Measurements from ENCODE around the gene PTCHD1.

PTCHD1 gene

DNA sequence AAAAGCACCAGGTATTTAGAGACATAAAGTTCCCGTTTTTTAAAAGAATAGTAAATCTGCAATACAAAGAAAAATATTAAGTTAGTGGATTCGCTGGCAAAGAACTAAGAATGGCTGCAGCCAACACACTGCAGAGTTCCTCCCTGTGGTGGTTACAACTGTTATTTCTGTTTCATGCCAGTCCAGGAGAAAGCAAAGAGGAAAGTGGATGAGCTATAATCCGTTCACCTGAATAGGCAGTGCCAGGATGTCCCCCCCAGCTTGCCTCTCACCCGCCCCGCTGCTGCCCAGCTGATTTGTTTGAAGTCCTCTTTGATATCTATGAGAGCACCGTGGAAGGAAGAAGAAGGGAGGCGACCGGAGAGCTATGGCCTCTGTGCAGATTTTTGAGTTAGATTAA, 63.9 kb downstream of the PTCHD1 start:
- DNase-seq (ENCODE audit: low read depth), result no peak

DNA sequence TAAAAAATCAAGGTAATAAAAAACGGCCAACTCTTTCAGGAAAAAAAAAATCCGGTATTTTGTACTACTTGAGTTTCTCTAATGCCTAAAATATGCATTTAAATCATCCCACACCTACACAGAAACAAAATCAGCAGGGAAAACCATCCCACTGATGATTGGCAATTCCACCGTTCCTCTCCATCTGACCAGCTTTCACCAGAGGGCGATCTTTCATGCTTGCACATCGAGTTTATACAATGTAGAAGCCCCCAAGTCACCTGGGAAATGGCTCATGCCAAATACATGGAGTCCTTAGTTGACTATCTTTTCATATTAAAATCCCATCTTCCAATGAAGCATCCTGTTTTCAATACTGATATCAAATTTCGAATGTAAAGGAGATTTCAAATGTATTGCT, 69.2 kb downstream of the PTCHD1 start:
- no peak for DNase-seq (ENCODE audit: low read depth)

DNA sequence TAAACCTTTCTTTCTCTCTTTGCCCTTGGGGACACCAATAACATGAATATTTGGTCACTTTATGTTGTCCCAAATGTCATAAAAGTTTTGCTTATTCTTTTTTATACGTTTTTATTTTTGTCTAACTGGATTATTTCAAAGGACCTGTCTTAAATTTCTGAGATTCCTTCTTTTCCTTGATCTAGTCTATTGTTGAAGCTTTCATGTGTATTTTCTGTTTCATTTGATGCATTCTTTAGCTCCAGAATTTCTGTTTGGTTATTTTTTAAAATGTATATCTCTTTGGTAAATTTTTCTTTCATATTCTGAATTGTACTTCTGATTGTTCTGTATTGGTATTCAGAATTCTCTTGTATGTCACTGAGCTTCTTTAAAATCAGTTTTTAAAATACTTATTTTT, 88.3 kb downstream of the PTCHD1 start:
- no peak for DNase-seq (ENCODE audit: low read depth)

DNA sequence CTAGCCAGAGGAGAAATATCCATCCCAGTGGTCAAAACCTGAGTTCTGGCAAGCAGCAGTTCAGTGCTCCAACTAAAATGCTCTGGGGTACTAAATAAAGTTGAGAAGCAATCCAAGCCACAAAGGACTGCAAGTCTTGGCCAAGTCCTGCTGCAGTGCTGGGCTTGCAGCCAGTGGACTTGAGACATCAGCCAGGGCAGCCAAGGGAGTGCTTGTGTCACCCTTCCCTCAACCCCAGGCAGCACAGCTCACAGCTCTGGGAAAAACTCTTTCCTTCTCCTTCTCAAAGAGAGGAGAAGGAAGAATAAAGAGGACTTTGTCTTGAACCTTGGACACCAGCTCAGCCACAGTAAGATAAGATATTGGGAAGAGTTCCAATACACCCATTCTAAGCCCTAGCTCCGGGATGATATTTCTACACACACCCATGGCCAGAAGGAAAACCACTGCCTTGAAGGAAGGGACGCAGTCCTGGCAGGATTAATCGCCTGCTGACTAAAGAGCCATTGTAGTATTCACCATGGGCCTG, 99.8 kb downstream of the PTCHD1 start:
- no peak for DNase-seq (ENCODE audit: low read depth)

GRCh38 chrX:23435108-23435507, 100.5 kb downstream of the PTCHD1 start:
- DNase-seq (ENCODE audit: low read depth), result no peak

DNA sequence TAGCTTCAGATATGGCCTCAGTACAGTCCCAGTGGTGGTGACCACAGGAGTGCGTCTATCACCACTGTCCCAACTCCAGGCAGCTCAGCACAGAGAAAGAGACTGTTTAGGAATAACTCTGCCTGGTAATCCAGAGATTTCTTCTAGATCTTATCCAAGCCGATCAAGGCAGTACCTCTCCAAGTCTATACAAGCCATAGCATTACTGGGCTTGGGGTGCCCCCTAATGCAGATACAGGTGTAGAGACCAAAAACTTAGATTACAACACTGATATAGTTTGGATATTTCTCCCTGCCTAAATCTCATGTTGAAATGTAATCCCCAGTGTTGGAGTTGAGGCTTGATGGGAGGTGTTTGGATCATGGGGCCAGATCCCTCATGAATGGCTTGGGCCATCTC, 100.9 kb downstream of the PTCHD1 start:
- DNase-seq (ENCODE audit: low read depth), result no peak

- no peak for DNase-seq (ENCODE audit: low read depth)
Measured at GRCh38 chrX:23436875-23437274, 102.2 kb downstream of the PTCHD1 start.

GRCh38 chrX:23451266-23451665, 116.6 kb downstream of the PTCHD1 start:
- DNase-seq (ENCODE audit: low read depth), result no peak

Data from stimulated activated CD8-positive, alpha-beta memory T cell treated with anti-CD3 and anti-CD28 coated beads, Interleukin-15, amount 100 ng/mL, for 1 hour (primary cell).